Esophagus squamous epithelium (tissue), 4 donors: ENCODE measurements around the gene TBC1D1.

Experiments used
- CTCF ChIP-seq, 6 experiments: fragments of 450-650 bp in 4 of 6; fragments of 200-600 bp in 2 of 6; sonication (generic) in 2 of 6; IDR thresholded peaks; one replicate each; pipeline ENCODE4 v1.5.1; 2016 to 2019; ENCODE audit warnings: antibody characterized with exemption in 6 of 6, mild to moderate bottlenecking in 4 of 6, moderate library complexity in 4 of 6
- POLR2A ChIP-seq, 4 donors: fragments of 450-650 bp; IDR thresholded peaks; one replicate each; pipeline ENCODE4 v1.6.1; 2017; ENCODE audit warnings: antibody characterized with exemption in 4 of 4, mild to moderate bottlenecking in 4 of 4, moderate library complexity in 3 of 4

GRCh38 chr4:38089961-38090360, 199.1 kb downstream of the TBC1D1 start:
- TF ChIP-seq POLR2A (IDR thresholded peaks at IDR 0.05) (no peak), CTCF (IDR thresholded peaks at IDR 0.05) (no peak)
